Measurements from ENCODE around the gene KRT40.
"Not testable (repeated sequence)": the region's sequence is repeated elsewhere in the genome, so short reads cannot be mapped to it uniquely, and the experiment has no call there.

The KRT40 gene

GRCh38 chr17:40999563-40999962, 15.4 kb upstream of the KRT40 start, which contains the start of gene KRTAP3-2:
TSS of gene KRTAP3-2 (minus strand) at chr17:40999906. CDS start at chr17:40999853, 53 bp downstream.
- H3K79me1 ChIP-seq (ENCODE audit: low read depth, low read length); H2BK120ac ChIP-seq (ENCODE audit: low read depth, low read length); H3K27me3 ChIP-seq (ENCODE audit: control insufficient read depth in 3 of 3, insufficient read depth in 3 of 3, low read depth in 1 of 3, low read length in 3 of 3); H2BK15ac ChIP-seq (ENCODE audit: low read length); DNase-seq (ENCODE audit: low spot score); H3K9ac ChIP-seq (ENCODE audit: low read depth, low read length, poor library complexity); H3K36me3 ChIP-seq (replicated peaks in 1 of 2; ENCODE audit: control insufficient read depth in 2 of 2, insufficient read depth in 2 of 2, low read length in 2 of 2); H3K14ac ChIP-seq (ENCODE audit: low read length); H2BK5ac ChIP-seq (ENCODE audit: low read length); H3K18ac ChIP-seq (ENCODE audit: low read length); H2AFZ ChIP-seq (ENCODE audit: low read length); H3K4me2 ChIP-seq (ENCODE audit: insufficient read depth, low read length, poor library complexity, severe bottlenecking); H3K4ac ChIP-seq (ENCODE audit: low read length); H2AK5ac ChIP-seq (ENCODE audit: low read depth, low read length); H3K23ac ChIP-seq (ENCODE audit: low read depth, low read length, poor library complexity); H3K9me3 ChIP-seq (replicated peaks in 1 of 2; ENCODE audit: control insufficient read depth in 2 of 2, insufficient read depth in 1 of 2, low read depth in 1 of 2, low read length in 2 of 2); H4K91ac ChIP-seq (ENCODE audit: low read depth, low read length, poor library complexity); H3K27ac ChIP-seq (replicated peaks; ENCODE audit: low read length); H3K4me1 ChIP-seq (ENCODE audit: control insufficient read depth in 2 of 2, insufficient read depth in 1 of 2, low read depth in 1 of 2, low read length in 2 of 2): not testable (repeated sequence)
- Histone ChIP-seq H3K4me3 (ENCODE audit: low read length in 2 of 2) (peak within 1 kb of the TSS in 1 of 2 donors; percentile 67), H2BK12ac (ENCODE audit: low read length) (peak within 1 kb of the TSS; percentile 14), H4K8ac (ENCODE audit: low read depth, low read length) (peak within 1 kb of the TSS; percentile 82)
- no CpG with 5 or more reads among the region's 6 CpGs for WGBS, 2 donors (ENCODE audit: extremely low coverage in 2 of 2, insufficient read length in 2 of 2, insufficient replicate concordance in 1 of 2)

DNA sequence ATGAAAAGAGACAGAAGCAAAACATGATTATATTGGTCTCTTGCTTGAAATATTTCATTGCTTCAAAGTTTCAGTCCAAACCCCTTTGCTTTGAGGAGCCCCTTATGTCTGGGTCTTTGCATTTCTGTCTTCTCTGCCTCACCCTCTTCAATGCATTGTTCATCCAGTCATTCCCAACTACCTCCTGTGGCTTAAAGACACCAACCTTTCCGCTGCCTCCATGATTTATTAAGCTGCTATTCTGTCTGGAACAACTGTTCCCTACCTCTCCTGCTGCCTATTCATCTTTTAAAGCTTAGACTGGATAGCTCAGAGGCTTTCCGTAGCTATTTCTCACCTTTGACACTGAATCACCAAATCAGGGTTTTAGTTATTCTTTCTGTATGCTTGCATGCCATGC, 13.2 kb upstream of the KRT40 start:
- H3K23ac ChIP-seq (ENCODE audit: low read depth, low read length, poor library complexity), result no peak overlapping the region
- no peak overlapping the region for H2BK12ac ChIP-seq (ENCODE audit: low read length)
- no peak overlapping the region for H2BK15ac ChIP-seq (ENCODE audit: low read length)
- no peak overlapping the region for H3K9ac ChIP-seq (ENCODE audit: low read depth, low read length, poor library complexity)
- H3K9me3 ChIP-seq (replicated peaks in 1 of 2; ENCODE audit: control insufficient read depth in 2 of 2, insufficient read depth in 1 of 2, low read depth in 1 of 2, low read length in 2 of 2), result no peaks in the 10 kb centered on the region
- H3K4ac ChIP-seq (ENCODE audit: low read length), result no peak overlapping the region
- H2AK5ac ChIP-seq (ENCODE audit: low read depth, low read length), result no peak overlapping the region
- no peak overlapping the region for H3K27ac ChIP-seq (replicated peaks; ENCODE audit: low read length)
- H3K18ac ChIP-seq (ENCODE audit: low read length), result no peak overlapping the region
- no peak overlapping the region for H4K8ac ChIP-seq (ENCODE audit: low read depth, low read length)
- H2BK120ac ChIP-seq (ENCODE audit: low read depth, low read length), result no peak overlapping the region
- H2AFZ ChIP-seq (ENCODE audit: low read length), result no peak overlapping the region
- H3K4me2 ChIP-seq (ENCODE audit: insufficient read depth, low read length, poor library complexity, severe bottlenecking), result no peak overlapping the region
- no peaks in the 10 kb centered on the region for H3K79me1 ChIP-seq (ENCODE audit: low read depth, low read length)
- H3K4me1 ChIP-seq (ENCODE audit: control insufficient read depth in 2 of 2, insufficient read depth in 1 of 2, low read depth in 1 of 2, low read length in 2 of 2), result peaks cover 0 to 2% of the 10 kb centered on the region in 2 donors
- H3K27me3 ChIP-seq (ENCODE audit: control insufficient read depth in 3 of 3, insufficient read depth in 3 of 3, low read depth in 1 of 3, low read length in 3 of 3), result peaks cover 0 to 3% (median 0%) of the 10 kb centered on the region in 3 experiments
- no peak for DNase-seq (ENCODE audit: low spot score)
- H4K91ac ChIP-seq (ENCODE audit: low read depth, low read length, poor library complexity), result no peak overlapping the region
- H3K4me3 ChIP-seq (ENCODE audit: low read length in 2 of 2), result no peak overlapping the region
- H3K36me3 ChIP-seq (replicated peaks in 1 of 2; ENCODE audit: control insufficient read depth in 2 of 2, insufficient read depth in 2 of 2, low read length in 2 of 2), result no peaks in the 10 kb centered on the region
- WGBS, 2 donors (ENCODE audit: extremely low coverage in 2 of 2, insufficient read length in 2 of 2, insufficient replicate concordance in 1 of 2), result no CpG with 5 or more reads among the region's 2 CpGs
- no peak overlapping the region for H3K14ac ChIP-seq (ENCODE audit: low read length)
- no peak overlapping the region for H2BK5ac ChIP-seq (ENCODE audit: low read length)

GRCh38 chr17:40996829-40997228, 12.7 kb upstream of the KRT40 start:
- no peak overlapping the region for H3K9ac ChIP-seq (ENCODE audit: low read depth, low read length, poor library complexity)
- no peak overlapping the region for H3K27ac ChIP-seq (replicated peaks; ENCODE audit: low read length)
- no peak overlapping the region for H4K8ac ChIP-seq (ENCODE audit: low read depth, low read length)
- no peak overlapping the region for H4K91ac ChIP-seq (ENCODE audit: low read depth, low read length, poor library complexity)
- H2BK5ac ChIP-seq (ENCODE audit: low read length), result no peak overlapping the region
- H3K18ac ChIP-seq (ENCODE audit: low read length), result no peak overlapping the region
- no peaks in the 10 kb centered on the region for H3K9me3 ChIP-seq (replicated peaks in 1 of 2; ENCODE audit: control insufficient read depth in 2 of 2, insufficient read depth in 1 of 2, low read depth in 1 of 2, low read length in 2 of 2)
- no peak overlapping the region for H2AFZ ChIP-seq (ENCODE audit: low read length)
- peaks cover 0 to 2% of the 10 kb centered on the region in 2 donors for H3K4me1 ChIP-seq (ENCODE audit: control insufficient read depth in 2 of 2, insufficient read depth in 1 of 2, low read depth in 1 of 2, low read length in 2 of 2)
- H3K23ac ChIP-seq (ENCODE audit: low read depth, low read length, poor library complexity), result no peak overlapping the region
- H3K36me3 ChIP-seq (replicated peaks in 1 of 2; ENCODE audit: control insufficient read depth in 2 of 2, insufficient read depth in 2 of 2, low read length in 2 of 2), result no peaks in the 10 kb centered on the region
- H3K14ac ChIP-seq (ENCODE audit: low read length), result no peak overlapping the region
- no CpG with 5 or more reads among the region's 4 CpGs for WGBS, 2 donors (ENCODE audit: extremely low coverage in 2 of 2, insufficient read length in 2 of 2, insufficient replicate concordance in 1 of 2)
- no peak overlapping the region for H3K4me3 ChIP-seq (ENCODE audit: low read length in 2 of 2)
- no peak overlapping the region for H2BK12ac ChIP-seq (ENCODE audit: low read length)
- no peak overlapping the region for H2BK15ac ChIP-seq (ENCODE audit: low read length)
- DNase-seq (ENCODE audit: low spot score), result no peak
- H2AK5ac ChIP-seq (ENCODE audit: low read depth, low read length), result no peak overlapping the region
- no peak overlapping the region for H2BK120ac ChIP-seq (ENCODE audit: low read depth, low read length)
- H3K79me1 ChIP-seq (ENCODE audit: low read depth, low read length), result no peaks in the 10 kb centered on the region
- peaks cover 0 to 3% (median 0%) of the 10 kb centered on the region in 3 experiments for H3K27me3 ChIP-seq (ENCODE audit: control insufficient read depth in 3 of 3, insufficient read depth in 3 of 3, low read depth in 1 of 3, low read length in 3 of 3)
- H3K4ac ChIP-seq (ENCODE audit: low read length), result no peak overlapping the region
- no peak overlapping the region for H3K4me2 ChIP-seq (ENCODE audit: insufficient read depth, low read length, poor library complexity, severe bottlenecking)

DNA sequence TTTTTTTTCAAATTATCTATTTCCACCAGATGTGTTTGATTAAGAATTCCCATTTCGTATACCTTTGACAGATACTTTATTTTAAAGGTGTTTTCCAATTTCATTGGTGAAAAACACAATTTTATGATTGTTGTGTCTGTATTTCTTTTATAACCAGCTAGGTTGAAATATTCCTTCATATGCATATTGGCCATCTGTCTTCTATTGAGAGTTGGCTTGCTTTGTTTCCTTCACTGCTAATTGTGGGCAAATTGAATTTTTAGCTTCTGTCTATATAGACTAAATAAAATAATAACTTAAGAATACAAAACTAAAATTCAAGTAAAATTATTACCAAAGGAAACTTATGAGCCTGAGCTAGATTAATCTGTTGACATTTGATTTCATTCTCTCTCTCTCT, 11.0 kb upstream of the KRT40 start:
- Histone ChIP-seq H2BK5ac (ENCODE audit: low read length) (no peak overlapping the region), H3K4me1 (ENCODE audit: control insufficient read depth in 2 of 2, insufficient read depth in 1 of 2, low read depth in 1 of 2, low read length in 2 of 2) (peaks cover 0 to 2% of the 10 kb centered on the region in 2 donors), H3K14ac (ENCODE audit: low read length) (no peak overlapping the region), H4K8ac (ENCODE audit: low read depth, low read length) (no peak overlapping the region), H3K27ac (replicated peaks; ENCODE audit: low read length) (no peak overlapping the region), H3K23ac (ENCODE audit: low read depth, low read length, poor library complexity) (no peak overlapping the region), H4K91ac (ENCODE audit: low read depth, low read length, poor library complexity) (no peak overlapping the region), H2BK12ac (ENCODE audit: low read length) (no peak overlapping the region), H3K4me3 (ENCODE audit: low read length in 2 of 2) (no peak overlapping the region), H2BK120ac (ENCODE audit: low read depth, low read length) (no peak overlapping the region), H2BK15ac (ENCODE audit: low read length) (no peak overlapping the region), H3K36me3 (replicated peaks in 1 of 2; ENCODE audit: control insufficient read depth in 2 of 2, insufficient read depth in 2 of 2, low read length in 2 of 2) (no peaks in the 10 kb centered on the region), H3K4ac (ENCODE audit: low read length) (no peak overlapping the region), H3K18ac (ENCODE audit: low read length) (no peak overlapping the region), H2AK5ac (ENCODE audit: low read depth, low read length) (no peak overlapping the region), H3K27me3 (ENCODE audit: control insufficient read depth in 3 of 3, insufficient read depth in 3 of 3, low read depth in 1 of 3, low read length in 3 of 3) (peaks cover 0 to 3% (median 0%) of the 10 kb centered on the region in 3 experiments), H3K79me1 (ENCODE audit: low read depth, low read length) (no peaks in the 10 kb centered on the region), H3K9ac (ENCODE audit: low read depth, low read length, poor library complexity) (no peak overlapping the region), H3K9me3 (replicated peaks in 1 of 2; ENCODE audit: control insufficient read depth in 2 of 2, insufficient read depth in 1 of 2, low read depth in 1 of 2, low read length in 2 of 2) (no peaks in the 10 kb centered on the region), H3K4me2 (ENCODE audit: insufficient read depth, low read length, poor library complexity, severe bottlenecking) (no peak overlapping the region), H2AFZ (ENCODE audit: low read length) (no peak overlapping the region)
- no peak for DNase-seq (ENCODE audit: low spot score)
- WGBS, 2 donors (ENCODE audit: extremely low coverage in 2 of 2, insufficient read length in 2 of 2, insufficient replicate concordance in 1 of 2), result no CpG with 5 or more reads among the region's 1 CpG

All from neuronal stem cell (in vitro differentiated cells).